ENCODE data around the gene NEBL. TPM values are rescaled to one million over a fixed set of nuclear protein-coding genes. Genes with fewer than 3 reads are reported as not detected.

NEBL gene
- total and polyA plus RNA-seq, 2 of the 4 experiments (the other 2 are of a cell fraction) = under 0.01 TPM

- Histone ChIP-seq H3K14ac (replicated peaks; ENCODE audit: low read depth, low read length) (no peak overlapping the region), H4K8ac (ENCODE audit: low read depth in 2 of 2, low read length in 2 of 2) (no peak overlapping the region), H3K27ac (ENCODE audit: insufficient read depth, low read length) (no peak overlapping the region), H3K9me1 (ENCODE audit: insufficient read depth, low read length) (no peaks in the 10 kb centered on the region), H2AK9ac (replicated peaks; ENCODE audit: low read depth, low read length, poor library complexity) (no peak overlapping the region), H3K4ac (ENCODE audit: low read depth, low read length) (no peak overlapping the region), H2AFZ (replicated peaks; ENCODE audit: low read length, poor library complexity) (no peak overlapping the region), H3K36me3 (ENCODE audit: control insufficient read depth, insufficient read depth, low read length) (no peaks in the 10 kb centered on the region), H3K4me3 (ENCODE audit: insufficient read depth, low read depth, low read length) (no peak overlapping the region), H2BK5ac (ENCODE audit: low read depth, low read length, poor library complexity, severe bottlenecking) (no peak overlapping the region), H2BK120ac (ENCODE audit: low read depth, low read length) (no peak overlapping the region), H3K4me2 (ENCODE audit: low read depth, low read length) (no peak overlapping the region), H3K56ac (ENCODE audit: extremely low read depth, insufficient read depth, low read length) (no peak overlapping the region), H2BK15ac (ENCODE audit: low read depth, low read length) (no peak overlapping the region), H2AK5ac (ENCODE audit: low read depth, low read length) (no peak overlapping the region), H3K27me3 (ENCODE audit: control insufficient read depth, insufficient read depth, low read length) (no peaks in the 10 kb centered on the region), H3K23ac (ENCODE audit: low read depth, low read length) (no peak overlapping the region), H3K4me1 (ENCODE audit: control insufficient read depth, insufficient read depth, low read length) (no peaks in the 10 kb centered on the region), H3K9ac (ENCODE audit: low read depth, low read length) (no peak overlapping the region), H3K9me3 (ENCODE audit: control insufficient read depth, insufficient read depth, low read length) (peaks cover 1% of the 10 kb centered on the region; the same call in 1 of the 2 replicates), H3K18ac (ENCODE audit: low read depth, low read length) (no peak overlapping the region), H3K79me1 (ENCODE audit: low read depth in 1 of 2, low read length in 2 of 2) (no peaks in the 10 kb centered on the region), H4K20me1 (ENCODE audit: insufficient read depth, low read length) (no peaks in the 10 kb centered on the region), H2BK20ac (ENCODE audit: low read depth, low read length) (no peak overlapping the region), H4K5ac (ENCODE audit: low read depth, low read length) (no peak overlapping the region), H4K91ac (ENCODE audit: insufficient read depth, low read depth, low read length) (no peak overlapping the region)
- intact Hi-C loops (cut with micrococcal nuclease) = no loop called here
- no peak for TF ChIP-seq BHLHE40 (IDR thresholded peaks at IDR 0.05; ENCODE audit: low read depth, low read length)
- TF ChIP-seq SMC3 (IDR thresholded peaks at IDR 0.05; ENCODE audit: low read depth, low read length) = no peak
- no peak for TF ChIP-seq MAZ (IDR thresholded peaks at IDR 0.05; ENCODE audit: borderline replicate concordance, low read depth, low read length)
- TF ChIP-seq CHD1 (IDR thresholded peaks at IDR 0.05; ENCODE audit: low read depth, low read length) = no peak
- no peak for TF ChIP-seq FOS (IDR thresholded peaks at IDR 0.05; ENCODE audit: low read depth, low read length)
- no peak for TF ChIP-seq POLR2A (IDR thresholded peaks at IDR 0.05; ENCODE audit: low read depth, low read length)
- TF ChIP-seq RFX5 (IDR thresholded peaks at IDR 0.05; ENCODE audit: low read depth, low read length) = no peak
- TF ChIP-seq CTCF (conservative IDR thresholded peaks at IDR 0.05; ENCODE audit: low read depth, low read length) = no peak
- no peak for TF ChIP-seq RCOR1 (IDR thresholded peaks at IDR 0.05; ENCODE audit: insufficient replicate concordance, low read length)
- no peak for TF ChIP-seq RAD21 (IDR thresholded peaks at IDR 0.05; ENCODE audit: low read length)
- no peak for TF ChIP-seq NFE2L2 (IDR thresholded peaks at IDR 0.05; ENCODE audit: low read depth, low read length)
- TF ChIP-seq CEBPB (IDR thresholded peaks at IDR 0.05; ENCODE audit: low read depth, low read length) = no peak
- no peak for TF ChIP-seq MXI1 (IDR thresholded peaks at IDR 0.05; ENCODE audit: borderline replicate concordance, low read depth, low read length)
- ATAC-seq (ENCODE audit: low read depth) = no peak
- ChIA-PET POLR2A (ENCODE audit: unreplicated experiment) (no interaction called here), CTCF (no interaction called here)
- no peak for DNase-seq
- dilution Hi-C loops (cut with HindIII; ENCODE audit: low sequenced_read_pairs, unreplicated experiment) = no loop called here
- BruUV-seq (replicated peaks) = no TSS peak
- in situ Hi-C loops (cut with MboI; ENCODE audit: low sequenced_read_pairs) = no loop called here
Observed at GRCh38 chr10:20936396-20936795, 39.3 kb upstream of the NEBL start.

Data from IMR-90 (cell line).